ENCODE measurements around the gene SEPTIN12.

The SEPTIN12 gene

GRCh38 chr16:4799171-4799855 is 11.2 kb upstream of the SEPTIN12 start:
- Histone ChIP-seq H3K4me2 (ENCODE audit: low read depth, low read length, poor library complexity, severe bottlenecking) (no peak overlapping the region), H3K9me2 (replicated peaks; ENCODE audit: low read depth, low read length) (no peaks in the 10 kb centered on the region), H3K4me1 (ENCODE audit: insufficient read depth, low read length, poor library complexity, severe bottlenecking) (no peaks in the 10 kb centered on the region), H3K9me3 (ENCODE audit: insufficient read depth, low read depth, low read length) (no peaks in the 10 kb centered on the region), H3K4me3 (ENCODE audit: low read length, poor library complexity, severe bottlenecking) (no peak overlapping the region), H4K20me1 (ENCODE audit: insufficient read depth, low read length, poor library complexity, severe bottlenecking) (no peaks in the 10 kb centered on the region), H2AFZ (ENCODE audit: low read length) (no peak overlapping the region), H3F3A (ENCODE audit: low read depth) (no peaks in the 10 kb centered on the region), H3K27me3 (ENCODE audit: insufficient read depth, low read length, poor library complexity, severe bottlenecking) (no peaks in the 10 kb centered on the region), H3K36me3 (ENCODE audit: insufficient read depth, low read length) (no peaks in the 10 kb centered on the region), H3K79me2 (ENCODE audit: insufficient read depth, low read length) (no peaks in the 10 kb centered on the region), H3K9ac (ENCODE audit: low read depth, low read length, poor library complexity, severe bottlenecking) (no peak overlapping the region)
- no peak for TF ChIP-seq EZH2phosphoT487 (IDR thresholded peaks at IDR 0.05; ENCODE audit: borderline replicate concordance)
- no peak for TF ChIP-seq CTCF (conservative IDR thresholded peaks at IDR 0.05; ENCODE audit: low read length)

- Histone ChIP-seq H3K9me3 (ENCODE audit: insufficient read depth, low read depth, low read length) (no peaks in the 10 kb centered on the region), H3K4me2 (ENCODE audit: low read depth, low read length, poor library complexity, severe bottlenecking) (no peak overlapping the region), H3K4me3 (ENCODE audit: low read length, poor library complexity, severe bottlenecking) (no peak overlapping the region), H3K9ac (ENCODE audit: low read depth, low read length, poor library complexity, severe bottlenecking) (no peak overlapping the region), H3K9me2 (replicated peaks; ENCODE audit: low read depth, low read length) (no peaks in the 10 kb centered on the region), H3K4me1 (ENCODE audit: insufficient read depth, low read length, poor library complexity, severe bottlenecking) (no peaks in the 10 kb centered on the region), H3K27me3 (ENCODE audit: insufficient read depth, low read length, poor library complexity, severe bottlenecking) (no peaks in the 10 kb centered on the region), H3F3A (ENCODE audit: low read depth) (no peaks in the 10 kb centered on the region), H2AFZ (ENCODE audit: low read length) (no peak overlapping the region), H4K20me1 (ENCODE audit: insufficient read depth, low read length, poor library complexity, severe bottlenecking) (no peaks in the 10 kb centered on the region), H3K36me3 (ENCODE audit: insufficient read depth, low read length) (no peaks in the 10 kb centered on the region), H3K79me2 (ENCODE audit: insufficient read depth, low read length) (no peaks in the 10 kb centered on the region)
- TF ChIP-seq EZH2phosphoT487 (IDR thresholded peaks at IDR 0.05; ENCODE audit: borderline replicate concordance) (no peak), CTCF (conservative IDR thresholded peaks at IDR 0.05; ENCODE audit: low read length) (no peak)
Observed at GRCh38 chr16:4798456-4798855, 10.3 kb upstream of the SEPTIN12 start.

- Histone ChIP-seq H3K4me1 (ENCODE audit: insufficient read depth, low read length, poor library complexity, severe bottlenecking) (no peaks in the 10 kb centered on the region), H3K9ac (ENCODE audit: low read depth, low read length, poor library complexity, severe bottlenecking) (no peak overlapping the region), H3F3A (ENCODE audit: low read depth) (no peaks in the 10 kb centered on the region), H3K4me3 (ENCODE audit: low read length, poor library complexity, severe bottlenecking) (no peak overlapping the region), H4K20me1 (ENCODE audit: insufficient read depth, low read length, poor library complexity, severe bottlenecking) (no peaks in the 10 kb centered on the region), H3K36me3 (ENCODE audit: insufficient read depth, low read length) (no peaks in the 10 kb centered on the region), H3K4me2 (ENCODE audit: low read depth, low read length, poor library complexity, severe bottlenecking) (no peak overlapping the region), H3K27me3 (ENCODE audit: insufficient read depth, low read length, poor library complexity, severe bottlenecking) (no peaks in the 10 kb centered on the region), H2AFZ (ENCODE audit: low read length) (no peak overlapping the region), H3K9me3 (ENCODE audit: insufficient read depth, low read depth, low read length) (no peaks in the 10 kb centered on the region), H3K79me2 (ENCODE audit: insufficient read depth, low read length) (no peaks in the 10 kb centered on the region), H3K9me2 (replicated peaks; ENCODE audit: low read depth, low read length) (no peaks in the 10 kb centered on the region)
- TF ChIP-seq CTCF (conservative IDR thresholded peaks at IDR 0.05; ENCODE audit: low read length) (no peak), EZH2phosphoT487 (IDR thresholded peaks at IDR 0.05; ENCODE audit: borderline replicate concordance) (no peak)
Observed at GRCh38 chr16:4797805-4798252, 9.7 kb upstream of the SEPTIN12 start.
